Neural progenitor cell (in vitro differentiated cells): ENCODE data around the gene S1PR2.

Source experiments
- CTCF ChIP-seq: fragments of 200-600 bp; sonication (generic); IDR thresholded peaks from 2 replicates; pipeline ENCODE4 v1.5.1; 2017; ENCODE audit warnings: antibody characterized with exemption, mild to moderate bottlenecking
- EZH2 ChIP-seq: fragments of 200-600 bp; sonication (generic); IDR thresholded peaks from 2 replicates; pipeline ENCODE4 v1.6.1; 2017; ENCODE audit warnings: antibody characterized with exemption, mild to moderate bottlenecking, moderate library complexity
- EZH2phosphoT487 ChIP-seq: fragments of 200-600 bp; sonication (generic); IDR thresholded peaks from 2 replicates; pipeline ENCODE4 v1.6.1; 2017; ENCODE audit warnings: antibody characterized with exemption

GRCh38 chr19:10206226-10206885 lies 24.8 kb downstream of the S1PR2 start:
- no peak for TF ChIP-seq CTCF
- no peak for TF ChIP-seq EZH2
- no peak for TF ChIP-seq EZH2phosphoT487
